ENCODE data around the gene ADPRM. TPM values are rescaled to one million over a fixed set of nuclear protein-coding genes. Genes with fewer than 3 reads are reported as not detected.

ADPRM gene
- polyA plus RNA-seq, 2 of the 4 experiments (the other 2 are of a cell fraction): 8.3 to 25.2 TPM

DNA sequence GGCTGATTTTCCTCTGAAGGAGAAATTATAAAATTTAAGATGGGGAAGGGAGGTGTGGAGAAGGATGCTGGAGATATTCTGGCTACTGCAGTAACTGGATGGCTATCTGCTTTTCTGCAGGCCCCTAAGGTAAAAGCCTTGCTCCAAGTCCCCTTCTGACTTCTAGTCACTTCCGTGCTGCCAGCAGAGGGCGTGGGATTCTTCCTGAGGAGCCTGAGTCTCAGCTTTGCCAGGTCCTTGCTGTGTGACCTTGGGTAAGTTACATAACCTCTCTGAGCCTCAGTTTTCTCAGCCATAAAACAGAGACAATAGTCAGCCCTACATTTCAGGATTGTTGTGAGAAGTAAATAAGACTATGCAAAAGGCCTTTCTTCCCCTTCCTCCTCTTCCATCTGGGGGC lies 56.7 kb downstream of the ADPRM start (continued):
- TF ChIP-seq CBX2 (IDR thresholded peaks at IDR 0.05; ENCODE audit: borderline replicate concordance, low read depth): no peak
- TF ChIP-seq ZNF302 (CRISPR knock-in tag; IDR thresholded peaks at IDR 0.05): no peak
- TF ChIP-seq KDM5A (IDR thresholded peaks at IDR 0.05): no peak
- TF ChIP-seq JUNB (IDR thresholded peaks at IDR 0.05): no peak

GRCh38 chr17:10754861-10755591 lies 57.6 kb downstream of the ADPRM start:
- no peak for FAIRE-seq
- H3K9me3 ChIP-seq: no peaks in the 10 kb centered on the region
- no peak overlapping the region for H3K4me2 ChIP-seq
- CTCF ChIA-PET: interaction anchor here (0.7 to 3.2 kb wide), 7 partner anchors 12 to 122 kb away, joined by 3 to 24 read pairs (median 3); no protein-coding TSS in a partner anchor
- H3K4me1 ChIP-seq: no peaks in the 10 kb centered on the region
- no peak overlapping the region for H3K4me3 ChIP-seq
- no peak for TF ChIP-seq PBX3 (IDR thresholded peaks at IDR 0.05)
- TF ChIP-seq POLR2A (IDR thresholded peaks at IDR 0.05; ENCODE audit: low read length): no peak
- TF ChIP-seq ATOH8 (CRISPR knock-in tag; IDR thresholded peaks at IDR 0.05; ENCODE audit: low read depth): no peak
- TF ChIP-seq HDAC2 (IDR thresholded peaks at IDR 0.05): no peak
- no peak for TF ChIP-seq TP53 (CRISPR knock-in tag; IDR thresholded peaks at IDR 0.05)
- no peak for TF ChIP-seq MAFK (IDR thresholded peaks at IDR 0.05; ENCODE audit: partially characterized antibody)
- TF ChIP-seq CBX2 (IDR thresholded peaks at IDR 0.05; ENCODE audit: borderline replicate concordance, low read depth): no peak
- TF ChIP-seq RARB (CRISPR knock-in tag; IDR thresholded peaks at IDR 0.05): no peak
- TF ChIP-seq JUN (IDR thresholded peaks at IDR 0.05): no peak
- TF ChIP-seq HOXA7 (CRISPR knock-in tag; IDR thresholded peaks at IDR 0.05): no peak
- no peak for TF ChIP-seq EHMT2 (IDR thresholded peaks at IDR 0.05; ENCODE audit: low read depth)
- TF ChIP-seq JUNB (IDR thresholded peaks at IDR 0.05): no peak
- TF ChIP-seq RNF2 (IDR thresholded peaks at IDR 0.05; ENCODE audit: borderline replicate concordance, low read depth): no peak
- TF ChIP-seq, protein P1, sequence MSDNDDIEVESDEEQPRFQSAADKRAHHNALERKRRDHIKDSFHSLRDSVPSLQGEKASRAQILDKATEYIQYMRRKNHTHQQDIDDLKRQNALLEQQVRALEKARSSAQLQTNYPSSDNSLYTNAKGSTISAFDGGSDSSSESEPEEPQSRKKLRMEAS (IDR thresholded peaks at IDR 0.05): no peak
- TF ChIP-seq KDM5A (IDR thresholded peaks at IDR 0.05): no peak
- no peak for TF ChIP-seq EHF (CRISPR knock-in tag; IDR thresholded peaks at IDR 0.05)
- TF ChIP-seq KDM1A (IDR thresholded peaks at IDR 0.05; ENCODE audit: low read depth): no peak
- no peak for TF ChIP-seq RFX5 (IDR thresholded peaks at IDR 0.05)
- WGBS (ENCODE audit: missing lambda C conversion rate): 75% methylated on average over 14 of the region's 14 CpGs
- peak; percentile 30 to 42; a peak in 3 of 6 replicates for ATAC-seq
- POLR2A ChIA-PET: no interaction called here
- peak overlapping the region in 1 of 2 experiments; percentile 26; a peak in 1 of 6 replicates for H3K27ac ChIP-seq
- no peak for DNase-seq (ENCODE audit: low read depth in 1 of 2, low spot score in 1 of 2)

DNA sequence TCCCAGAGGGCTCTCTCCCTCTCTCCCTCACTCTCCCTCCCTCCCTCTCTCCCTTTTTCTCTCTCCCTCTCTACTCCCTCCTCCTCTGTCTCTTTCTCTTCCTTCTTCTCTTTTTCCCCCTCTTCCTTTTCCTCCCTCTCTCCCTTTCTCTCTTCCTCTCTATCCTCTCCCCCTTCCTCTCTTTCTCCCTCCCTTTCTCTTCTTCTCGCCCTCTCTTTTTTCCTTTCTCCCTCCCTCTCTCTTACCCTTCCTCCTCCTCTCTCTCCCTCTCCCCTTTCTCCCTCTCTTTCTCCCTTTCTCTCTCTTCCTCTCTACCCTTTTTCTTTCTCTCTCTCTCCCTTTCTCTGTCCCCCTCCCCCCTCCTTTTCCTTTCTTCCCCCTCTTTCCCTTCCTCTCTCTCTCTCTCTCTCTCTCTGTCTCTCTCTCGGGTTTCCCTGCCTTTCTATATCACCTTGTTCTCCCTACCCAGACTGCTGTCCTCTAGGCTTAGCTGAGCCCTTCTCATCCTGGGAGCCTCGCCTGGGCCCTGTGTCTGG lies 58.3 kb downstream of the ADPRM start:
- ATAC-seq (no peak; a peak in 1 of 6 replicates), DNase-seq (ENCODE audit: low read depth in 1 of 2, low spot score in 1 of 2) (no peak), FAIRE-seq (no peak)
- no peak overlapping the region for H3K4me2 ChIP-seq
- TF ChIP-seq JUNB (IDR thresholded peaks at IDR 0.05) (no peak), ATOH8 (CRISPR knock-in tag; IDR thresholded peaks at IDR 0.05; ENCODE audit: low read depth) (no peak), CBX2 (IDR thresholded peaks at IDR 0.05; ENCODE audit: borderline replicate concordance, low read depth) (no peak)
- H3K27ac ChIP-seq: peak overlapping the region in 1 of 2 experiments; percentile 26; a peak in 1 of 6 replicates
- no peaks in the 10 kb centered on the region for H3K4me1 ChIP-seq
- ChIA-PET POLR2A (no interaction called here), CTCF (interaction anchor here (0.7 to 3.2 kb wide), 4 partner anchors 14 to 89 kb away, joined by 3 to 24 read pairs (median 3); no protein-coding TSS in a partner anchor)
- no peaks in the 10 kb centered on the region for H3K9me3 ChIP-seq
- 42% methylated on average over 3 of the region's 3 CpGs for WGBS (ENCODE audit: missing lambda C conversion rate)
- H3K4me3 ChIP-seq: no peak overlapping the region

Measured in A549 (cell line).